GM13976 (cell line): Measurements from ENCODE around the gene CHTOP.

Source experiments
- DNase-seq: peaks from one replicate; pipeline ENCODE4 v3.0.0; 2012; ENCODE audit warnings: low spot score
- in situ Hi-C: fragments of 300-500 bp; cut with MboI; formaldehyde crosslinking; loops from one replicate; pipeline ENCODE4 v1.12.0; 2022; ENCODE audit warnings: low sequenced_read_pairs, mixed read lengths, inconsistent platforms; ENCODE audit not compliant: unreplicated experiment
- TF ChIP-seq, protein P1 (sequence below): IDR thresholded peaks from 2 replicates; pipeline ENCODE4 v1.5.1; 2012; ENCODE audit warnings: borderline replicate concordance, mild to moderate bottlenecking; ENCODE audit not compliant: insufficient read depth; ENCODE audit errors: extremely low read depth, missing control alignments, control extremely low read depth

The CHTOP gene

DNA sequence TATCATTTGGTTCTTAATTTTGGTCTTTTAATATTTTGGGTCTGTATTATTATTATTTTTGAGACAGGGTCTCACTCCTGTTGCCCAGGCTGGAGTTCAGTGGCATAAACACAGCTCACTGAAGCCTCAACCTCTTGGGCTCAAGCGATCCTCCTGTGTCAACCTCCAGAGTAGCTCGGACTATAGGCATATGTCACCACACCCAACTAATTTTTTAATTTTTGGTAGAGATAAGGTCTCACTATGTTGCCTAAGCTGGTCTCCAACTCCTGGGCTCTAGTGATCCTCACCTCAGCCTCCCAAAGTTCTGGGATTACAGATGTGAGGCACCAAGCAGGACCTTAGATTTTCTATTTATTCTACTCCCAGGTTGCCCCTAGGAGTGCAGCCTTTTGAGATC lies 39.6 kb downstream of the CHTOP start:
- DNase-seq, result no peak
- in situ Hi-C loops, result loop anchor here (10.0 kb wide), 2 partner anchors 71 to 311 kb away; partner anchors contain the start of gene RAB13
- TF ChIP-seq, protein P1, sequence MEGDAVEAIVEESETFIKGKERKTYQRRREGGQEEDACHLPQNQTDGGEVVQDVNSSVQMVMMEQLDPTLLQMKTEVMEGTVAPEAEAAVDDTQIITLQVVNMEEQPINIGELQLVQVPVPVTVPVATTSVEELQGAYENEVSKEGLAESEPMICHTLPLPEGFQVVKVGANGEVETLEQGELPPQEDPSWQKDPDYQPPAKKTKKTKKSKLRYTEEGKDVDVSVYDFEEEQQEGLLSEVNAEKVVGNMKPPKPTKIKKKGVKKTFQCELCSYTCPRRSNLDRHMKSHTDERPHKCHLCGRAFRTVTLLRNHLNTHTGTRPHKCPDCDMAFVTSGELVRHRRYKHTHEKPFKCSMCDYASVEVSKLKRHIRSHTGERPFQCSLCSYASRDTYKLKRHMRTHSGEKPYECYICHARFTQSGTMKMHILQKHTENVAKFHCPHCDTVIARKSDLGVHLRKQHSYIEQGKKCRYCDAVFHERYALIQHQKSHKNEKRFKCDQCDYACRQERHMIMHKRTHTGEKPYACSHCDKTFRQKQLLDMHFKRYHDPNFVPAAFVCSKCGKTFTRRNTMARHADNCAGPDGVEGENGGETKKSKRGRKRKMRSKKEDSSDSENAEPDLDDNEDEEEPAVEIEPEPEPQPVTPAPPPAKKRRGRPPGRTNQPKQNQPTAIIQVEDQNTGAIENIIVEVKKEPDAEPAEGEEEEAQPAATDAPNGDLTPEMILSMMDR, result no peak

DNA sequence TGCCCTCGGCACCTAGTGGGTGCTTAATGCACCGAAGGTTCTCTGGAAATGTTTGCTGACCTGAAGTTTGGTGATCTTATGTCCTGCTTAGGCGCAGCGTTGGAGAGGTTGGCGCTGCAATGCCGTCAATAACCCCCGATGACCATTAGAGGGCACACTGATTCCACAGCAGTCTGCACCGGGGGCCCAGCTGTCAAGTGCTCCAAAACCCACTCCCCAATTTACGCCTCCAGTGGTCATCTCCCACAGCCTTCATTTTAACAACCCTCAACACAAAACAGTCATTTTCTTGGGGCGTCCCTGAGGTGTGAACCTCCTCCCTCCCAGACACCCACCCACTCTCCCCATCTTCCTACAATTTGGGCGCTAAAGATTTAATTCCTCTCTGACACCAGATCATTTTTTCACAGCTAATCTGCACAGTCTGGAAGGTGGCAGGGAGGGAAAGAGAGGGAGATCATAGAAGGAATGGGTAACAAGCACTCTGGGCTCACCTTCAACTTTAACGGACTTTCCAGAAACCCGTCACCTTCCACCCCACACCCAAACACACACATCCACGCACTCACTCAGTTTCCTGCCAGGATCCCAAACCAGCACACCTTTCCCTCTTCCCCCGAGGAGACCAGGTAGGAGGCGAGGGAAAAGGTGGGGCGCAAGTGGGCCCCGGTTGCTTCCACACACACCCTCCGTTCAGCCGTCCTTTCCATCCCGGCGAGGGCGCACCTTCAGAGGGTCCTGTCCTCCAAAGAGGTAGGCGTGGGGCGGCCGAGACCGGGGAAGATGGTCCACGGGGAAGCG lies 44.1 kb downstream of the CHTOP start:
- peak; percentile 80 for DNase-seq
- in situ Hi-C loops, result loop anchor here (10.0 kb wide), 2 partner anchors 67 to 307 kb away; partner anchors contain the start of gene RAB13
- TF ChIP-seq, protein P1, result peak; percentile 88

DNA sequence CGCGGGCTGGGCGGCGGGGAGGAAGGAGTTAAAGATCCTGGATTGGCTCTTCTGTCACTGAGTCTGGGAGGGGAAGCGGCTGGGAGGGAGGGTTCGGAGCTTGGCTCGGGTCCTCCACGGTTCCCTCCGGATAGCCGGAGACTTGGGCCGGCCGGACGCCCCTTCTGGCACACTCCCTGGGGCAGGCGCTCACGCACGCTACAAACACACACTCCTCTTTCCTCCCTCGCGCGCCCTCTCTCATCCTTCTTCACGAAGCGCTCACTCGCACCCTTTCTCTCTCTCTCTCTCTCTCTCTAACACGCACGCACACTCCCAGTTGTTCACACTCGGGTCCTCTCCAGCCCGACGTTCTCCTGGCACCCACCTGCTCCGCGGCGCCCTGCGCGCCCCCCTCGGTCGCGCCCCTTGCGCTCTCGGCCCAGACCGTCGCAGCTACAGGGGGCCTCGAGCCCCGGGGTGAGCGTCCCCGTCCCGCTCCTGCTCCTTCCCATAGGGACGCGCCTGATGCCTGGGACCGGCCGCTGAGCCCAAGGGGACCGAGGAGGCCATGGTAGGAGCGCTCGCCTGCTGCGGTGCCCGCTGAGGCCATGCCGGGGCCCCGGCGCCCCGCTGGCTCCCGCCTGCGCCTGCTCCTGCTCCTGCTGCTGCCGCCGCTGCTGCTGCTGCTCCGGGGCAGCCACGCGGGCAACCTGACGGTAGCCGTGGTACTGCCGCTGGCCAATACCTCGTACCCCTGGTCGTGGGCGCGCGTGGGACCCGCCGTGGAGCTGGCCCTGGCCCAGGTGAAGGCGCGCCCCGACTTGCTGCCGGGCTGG lies 44.9 kb downstream of the CHTOP start, which contains the start of gene NPR1:
Gene NPR1, plus strand, starts transcription at position 170 of the 818 bp plus-strand sequence. Its CDS starts 421 bp downstream, at position 591.
- in situ Hi-C loops, result loop anchor here (10.0 kb wide), 2 partner anchors 66 to 306 kb away; partner anchors contain the start of gene RAB13
- peak; percentile 66 for DNase-seq
- TF ChIP-seq, protein P1, result no peak

DNA sequence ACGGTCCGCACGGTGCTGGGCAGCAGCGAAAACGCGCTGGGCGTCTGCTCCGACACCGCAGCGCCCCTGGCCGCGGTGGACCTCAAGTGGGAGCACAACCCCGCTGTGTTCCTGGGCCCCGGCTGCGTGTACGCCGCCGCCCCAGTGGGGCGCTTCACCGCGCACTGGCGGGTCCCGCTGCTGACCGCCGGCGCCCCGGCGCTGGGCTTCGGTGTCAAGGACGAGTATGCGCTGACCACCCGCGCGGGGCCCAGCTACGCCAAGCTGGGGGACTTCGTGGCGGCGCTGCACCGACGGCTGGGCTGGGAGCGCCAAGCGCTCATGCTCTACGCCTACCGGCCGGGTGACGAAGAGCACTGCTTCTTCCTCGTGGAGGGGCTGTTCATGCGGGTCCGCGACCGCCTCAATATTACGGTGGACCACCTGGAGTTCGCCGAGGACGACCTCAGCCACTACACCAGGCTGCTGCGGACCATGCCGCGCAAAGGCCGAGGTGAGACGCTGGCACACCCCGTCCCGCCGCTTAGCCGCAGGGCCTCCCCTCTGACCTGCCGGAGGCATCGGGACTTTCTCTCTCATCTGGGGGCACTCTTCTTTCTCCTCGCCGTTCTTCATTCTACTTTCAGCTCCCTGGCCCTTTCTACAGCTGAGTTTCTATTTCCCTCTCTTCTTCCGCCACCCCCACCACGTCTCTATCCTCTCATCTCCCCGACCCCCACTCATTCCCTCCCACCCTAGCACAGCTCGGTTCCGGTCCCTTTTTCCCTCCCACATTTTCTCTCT lies 45.7 kb downstream of the CHTOP start:
- in situ Hi-C loops, result loop anchor here (10.0 kb wide), 2 partner anchors 65 to 305 kb away; partner anchors contain the start of gene RAB13
- peak; percentile 57 for DNase-seq
- TF ChIP-seq, protein P1, result no peak

DNA sequence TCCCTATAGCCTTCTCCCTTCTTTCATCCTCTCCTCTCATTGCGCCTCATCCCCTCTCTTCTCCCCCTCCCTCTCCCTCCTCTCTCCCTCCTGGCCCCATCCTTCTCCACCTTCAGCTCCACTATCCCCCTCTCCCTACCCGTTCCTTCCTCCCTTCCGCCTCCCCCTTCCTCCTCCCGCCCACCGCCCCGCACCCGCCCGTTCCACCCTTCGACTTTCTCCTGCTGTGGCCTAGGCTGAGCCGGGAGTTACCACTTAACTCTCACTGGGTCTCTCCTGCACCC lies 46.2 kb downstream of the CHTOP start:
- in situ Hi-C loops, result no loop called here
- no peak for DNase-seq
- TF ChIP-seq, protein P1, result no peak

DNA sequence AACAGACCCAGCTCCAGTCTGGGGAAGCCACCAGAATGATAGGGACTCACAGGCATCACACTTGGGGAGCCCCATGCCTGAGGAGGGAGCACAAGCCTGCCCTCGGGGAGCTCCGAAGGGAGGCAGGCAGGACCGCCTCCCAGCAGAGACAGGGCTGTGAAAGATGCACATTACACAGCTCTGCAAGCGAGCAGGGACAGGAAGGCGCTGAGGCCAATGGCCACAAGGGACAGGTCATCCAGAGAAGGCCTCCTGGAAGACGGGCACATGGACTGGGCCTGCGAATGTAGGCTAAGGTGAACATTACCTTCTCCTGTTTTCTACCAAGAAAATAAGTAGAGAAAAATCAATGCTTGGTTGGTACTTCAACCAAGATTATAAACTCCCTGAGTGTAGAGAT lies 48.9 kb downstream of the CHTOP start:
- in situ Hi-C loops, result no loop called here
- DNase-seq, result no peak
- TF ChIP-seq, protein P1, result no peak
